Measurements from ENCODE around the gene OR9K2.
"Not testable (repeated sequence)": the region's sequence is repeated elsewhere in the genome, so short reads cannot be mapped to it uniquely, and the experiment has no call there.

Gene OR9K2

DNA sequence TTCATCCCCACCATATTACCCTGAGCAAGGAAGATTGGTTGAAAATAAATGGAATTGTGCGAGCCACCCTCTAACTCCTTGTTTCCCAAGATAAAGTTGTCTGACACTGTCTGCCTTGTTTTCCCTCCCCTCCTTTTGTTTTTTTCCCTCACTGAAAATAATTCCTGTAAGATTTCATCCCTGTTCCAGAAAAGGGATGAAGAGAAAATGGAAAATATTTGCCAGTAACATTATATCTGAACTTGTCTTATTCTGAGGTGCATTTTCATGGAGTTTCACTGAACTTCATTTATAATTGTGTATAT lies 17.3 kb downstream of the OR9K2 start:
- DNase-seq (ENCODE audit: low read depth), result no peak
- H3K4me3 ChIP-seq (ENCODE audit: low read depth, low read length), result no peak overlapping the region
- TF ChIP-seq, protein P1, sequence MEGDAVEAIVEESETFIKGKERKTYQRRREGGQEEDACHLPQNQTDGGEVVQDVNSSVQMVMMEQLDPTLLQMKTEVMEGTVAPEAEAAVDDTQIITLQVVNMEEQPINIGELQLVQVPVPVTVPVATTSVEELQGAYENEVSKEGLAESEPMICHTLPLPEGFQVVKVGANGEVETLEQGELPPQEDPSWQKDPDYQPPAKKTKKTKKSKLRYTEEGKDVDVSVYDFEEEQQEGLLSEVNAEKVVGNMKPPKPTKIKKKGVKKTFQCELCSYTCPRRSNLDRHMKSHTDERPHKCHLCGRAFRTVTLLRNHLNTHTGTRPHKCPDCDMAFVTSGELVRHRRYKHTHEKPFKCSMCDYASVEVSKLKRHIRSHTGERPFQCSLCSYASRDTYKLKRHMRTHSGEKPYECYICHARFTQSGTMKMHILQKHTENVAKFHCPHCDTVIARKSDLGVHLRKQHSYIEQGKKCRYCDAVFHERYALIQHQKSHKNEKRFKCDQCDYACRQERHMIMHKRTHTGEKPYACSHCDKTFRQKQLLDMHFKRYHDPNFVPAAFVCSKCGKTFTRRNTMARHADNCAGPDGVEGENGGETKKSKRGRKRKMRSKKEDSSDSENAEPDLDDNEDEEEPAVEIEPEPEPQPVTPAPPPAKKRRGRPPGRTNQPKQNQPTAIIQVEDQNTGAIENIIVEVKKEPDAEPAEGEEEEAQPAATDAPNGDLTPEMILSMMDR (IDR thresholded peaks at IDR 0.05; ENCODE audit: insufficient read depth, low read depth, low read length, missing control alignments), result no peak

DNA sequence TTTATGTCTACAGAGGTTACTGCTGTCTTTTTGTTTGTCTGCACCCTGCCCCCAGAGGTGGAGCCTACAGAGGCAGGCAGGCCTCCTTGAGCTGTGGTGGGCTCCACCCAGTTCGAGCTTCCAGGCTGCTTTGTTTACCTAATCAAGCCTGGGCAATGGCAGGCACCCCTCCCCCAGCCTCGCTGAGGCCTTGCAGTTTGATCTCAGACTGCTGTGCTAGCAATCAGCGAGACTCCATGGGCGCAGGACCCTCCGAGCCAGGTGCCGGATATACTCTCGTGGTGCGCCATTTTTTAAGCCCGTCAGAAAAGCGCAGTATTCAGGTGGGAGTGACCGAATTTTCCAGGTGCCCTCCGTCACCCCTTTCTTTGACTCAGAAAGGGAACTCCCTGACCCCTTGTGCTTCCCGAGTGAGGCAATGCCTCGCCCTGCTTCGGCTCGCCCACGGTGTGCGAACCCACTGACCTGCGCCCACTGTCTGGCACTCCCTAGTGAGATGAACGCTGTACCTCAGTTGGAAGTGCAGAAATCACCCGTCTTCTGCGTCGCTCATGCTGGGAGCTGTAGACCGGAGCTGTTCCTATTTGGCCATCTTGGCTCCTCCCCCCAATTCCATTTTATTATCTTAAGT lies 40.9 kb downstream of the OR9K2 start:
- H3K4me3 ChIP-seq (ENCODE audit: low read depth, low read length); DNase-seq (ENCODE audit: low read depth): not testable (repeated sequence)

DNA sequence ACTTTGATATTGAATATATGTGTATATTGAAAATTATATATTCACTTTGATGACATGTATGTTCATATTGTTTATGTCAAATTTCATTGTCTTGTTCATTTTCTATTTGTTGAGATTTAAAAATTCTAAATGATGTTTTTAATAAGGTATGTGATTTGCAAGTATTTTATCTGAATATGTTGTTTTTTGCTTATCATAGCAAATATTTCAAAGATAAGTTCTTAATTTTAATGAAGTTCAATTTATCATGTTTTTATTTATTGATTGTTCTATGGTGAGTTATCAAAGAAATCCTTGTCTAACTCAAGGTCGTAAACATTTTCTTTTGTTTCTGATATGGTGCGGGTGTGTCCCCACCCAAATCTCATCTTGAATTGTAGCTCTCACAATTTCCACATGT lies 45.2 kb downstream of the OR9K2 start:
- TF ChIP-seq, protein P1 (IDR thresholded peaks at IDR 0.05; ENCODE audit: insufficient read depth, low read depth, low read length, missing control alignments), result no peak
- DNase-seq (ENCODE audit: low read depth), result no peak

DNA sequence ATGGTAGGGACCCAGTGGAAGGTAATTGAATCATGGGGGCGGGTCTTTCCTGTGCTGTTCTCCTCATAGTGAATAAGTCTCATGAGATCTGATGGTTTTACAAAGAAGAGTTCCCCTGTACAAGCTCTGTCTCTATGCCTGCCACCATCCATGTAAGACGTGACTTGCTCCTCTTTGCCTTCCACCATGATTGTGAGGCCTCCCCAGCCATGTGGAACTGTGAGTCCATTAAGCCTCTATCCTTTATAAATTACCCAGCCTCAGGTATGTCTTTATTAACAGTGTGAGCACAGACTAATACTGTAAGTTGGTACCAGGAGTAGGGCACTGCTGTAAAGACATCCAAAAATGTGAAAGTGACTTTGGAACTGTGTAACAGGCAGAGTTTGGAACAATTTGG lies 45.6 kb downstream of the OR9K2 start:
- DNase-seq (ENCODE audit: low read depth); H3K4me3 ChIP-seq (ENCODE audit: low read depth, low read length): not testable (repeated sequence)

More for the DNA sequence above, 45.2 kb downstream of the OR9K2 start:
- H3K4me3 ChIP-seq (ENCODE audit: low read depth, low read length), result no peak overlapping the region

DNA sequence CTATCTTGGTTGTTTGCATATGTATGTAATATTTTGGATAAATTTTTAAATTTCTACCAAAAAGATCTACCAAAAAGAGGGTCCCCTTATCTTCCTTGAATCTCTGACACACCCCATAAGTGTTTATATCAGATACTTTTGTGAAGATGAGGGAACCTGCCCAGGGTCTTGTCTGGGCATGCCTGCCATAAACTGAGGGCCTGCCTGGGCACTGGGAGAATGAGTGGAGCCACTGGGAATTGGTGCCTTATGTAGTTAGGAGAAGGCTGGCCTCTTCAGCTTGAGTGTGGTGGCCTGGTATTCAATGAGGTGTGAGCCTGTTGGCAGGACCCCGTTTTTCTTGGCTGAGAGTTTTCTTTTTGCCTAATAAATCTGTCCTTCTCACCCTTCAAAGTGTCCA lies 46.5 kb downstream of the OR9K2 start:
- no peak overlapping the region for H3K4me3 ChIP-seq (ENCODE audit: low read depth, low read length)
- TF ChIP-seq, protein P1 (IDR thresholded peaks at IDR 0.05; ENCODE audit: insufficient read depth, low read depth, low read length, missing control alignments), result no peak
- DNase-seq (ENCODE audit: low read depth), result no peak

DNA sequence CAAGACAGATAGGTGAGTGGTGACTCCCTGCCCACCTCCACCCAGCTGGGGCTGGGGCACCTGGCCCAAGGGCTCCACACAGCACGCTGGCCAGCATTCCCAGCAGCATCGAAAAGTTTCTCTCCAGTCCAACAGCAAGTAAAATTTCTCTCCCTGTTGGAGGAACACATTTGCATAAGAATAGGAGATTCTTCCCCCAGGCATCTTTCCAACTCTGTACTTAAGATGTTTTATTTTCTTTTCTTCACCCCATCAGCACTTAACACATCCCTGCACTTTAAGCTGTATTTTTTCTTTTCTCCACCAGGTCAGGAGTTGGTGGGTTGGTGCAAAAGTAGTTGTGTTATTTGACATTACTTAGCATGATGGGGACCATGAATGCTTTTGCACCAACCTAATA lies 47.2 kb downstream of the OR9K2 start:
- TF ChIP-seq, protein P1 (IDR thresholded peaks at IDR 0.05; ENCODE audit: insufficient read depth, low read depth, low read length, missing control alignments), result no peak
- H3K4me3 ChIP-seq (ENCODE audit: low read depth, low read length), result no peak overlapping the region
- DNase-seq (ENCODE audit: low read depth), result no peak
